Endothelial cell of umbilical vein (primary cell): Measurements from ENCODE around the gene TTC13. TPM values are rescaled to one million over a fixed set of nuclear protein-coding genes. Genes with fewer than 3 reads are reported as not detected.
"Not testable (repeated sequence)": the region's sequence is repeated elsewhere in the genome, so short reads cannot be mapped to it uniquely, and the experiment has no call there.

ENCODE experiments used
- BruUV-seq: library from RNA; stranded (reverse); fragments of 400-500 nt; replicated peaks from 2 replicates; lab custom pipeline; 2021; lab: Mats Ljungman, UMichigan
- CTCF ChIA-PET: fragments of 300-600, 350-600 bp; sonication (Branson Sonifier 250); formaldehyde crosslinking; loops from one replicate; lab custom pipeline; 2021; ENCODE audit warnings: antibody characterized with exemption, inconsistent platforms; lab: Charles Lee
- POLR2A ChIA-PET: fragments of 300-600, 350-600 bp; sonication (Branson Sonifier 250); formaldehyde crosslinking; loops from one replicate; lab custom pipeline; 2021; ENCODE audit warnings: antibody characterized with exemption, inconsistent platforms; lab: Charles Lee
- DNase-seq: peaks from one replicate; pipeline ENCODE4 v3.0.0-alpha.2; 2011; ENCODE audit warnings: low read depth, low spot score
- FAIRE-seq: peaks from 2 replicates; lab custom pipeline; 2011; peaks lifted over from hg19 to GRCh38; lab: Jason Lieb, UNC
- H2AFZ ChIP-seq: 2 replicates; pipeline ENCODE4 v1.6.0; 2012; ENCODE audit warnings: low read depth, low read length, control low read depth, inconsistent platforms
- H3K27ac ChIP-seq: 2 replicates; pipeline ENCODE4 v1.5.1; 2011; ENCODE audit warnings: low read depth, mild to moderate bottlenecking, control low read depth, low read length, moderate library complexity; ENCODE audit not compliant: insufficient read depth
- H3K27me3 ChIP-seq, 2 experiments: 2 replicates each; pipeline versions ENCODE4 v1.6.0 to v1.6.1; 2011; ENCODE audit warnings: low read length in 2 of 2, mixed read lengths in 1 of 2; ENCODE audit not compliant: control insufficient read depth in 2 of 2, insufficient read depth in 2 of 2
- H3K36me3 ChIP-seq, 2 experiments: 2 replicates in 1 of 2; 3 replicates in 1 of 2; pipeline ENCODE4 v1.5.1; 2011; ENCODE audit warnings: low read length in 2 of 2, mild to moderate bottlenecking in 1 of 2, moderate library complexity in 1 of 2; ENCODE audit not compliant: control insufficient read depth in 2 of 2, insufficient read depth in 2 of 2; ENCODE audit errors: extremely low read depth in 1 of 2
- H3K4me1 ChIP-seq: 3 replicates; pipeline ENCODE4 v1.5.1; 2011; ENCODE audit warnings: mild to moderate bottlenecking, low read length; ENCODE audit not compliant: control insufficient read depth, insufficient read depth; ENCODE audit errors: extremely low read depth
- H3K4me2 ChIP-seq: 2 replicates; pipeline ENCODE4 v1.6.1; 2011; ENCODE audit warnings: low read length, control low read depth, mixed read lengths; ENCODE audit not compliant: insufficient read depth
- H3K4me3 ChIP-seq, 3 experiments: fragments of 200-600 bp in 1 of 3; sonication (generic), shearing (Covaris generic) in 1 of 3; replicated peaks in 1 of 3; 2 replicates each; pipeline ENCODE4 v1.5.1; 2011 to 2016; ENCODE audit warnings: control low read depth in 3 of 3, low read length in 3 of 3, mild to moderate bottlenecking in 2 of 3, inconsistent platforms in 1 of 3, low read depth in 1 of 3, moderate library complexity in 1 of 3; ENCODE audit not compliant: insufficient read depth in 1 of 3
- H3K79me2 ChIP-seq: 2 replicates; pipeline ENCODE4 v1.6.0; 2012; ENCODE audit warnings: low read length, inconsistent platforms; ENCODE audit not compliant: control insufficient read depth, insufficient read depth
- H3K9ac ChIP-seq: replicated peaks from 2 replicates; pipeline ENCODE3; 2011; ENCODE audit warnings: low read length, control low read depth; ENCODE audit not compliant: insufficient read depth; ENCODE audit errors: extremely low read depth
- H3K9me1 ChIP-seq: replicated peaks from 3 replicates; pipeline ENCODE4 v1.6.0; 2011; ENCODE audit warnings: mild to moderate bottlenecking, low read length; ENCODE audit not compliant: control insufficient read depth, insufficient read depth; ENCODE audit errors: extremely low read depth
- H3K9me3 ChIP-seq: replicated peaks from 2 replicates; pipeline ENCODE4 v1.5.1; 2012; ENCODE audit warnings: low read length, inconsistent platforms; ENCODE audit not compliant: control insufficient read depth, insufficient read depth
- H4K20me1 ChIP-seq: replicated peaks from 2 replicates; pipeline ENCODE3; 2011; ENCODE audit warnings: mild to moderate bottlenecking, low read length; ENCODE audit not compliant: control insufficient read depth, insufficient read depth; ENCODE audit errors: extremely low read depth
- EZH2 ChIP-seq: IDR thresholded peaks from 2 replicates; pipeline ENCODE4 v1.6.1; 2012; ENCODE audit warnings: borderline replicate concordance, low read depth, mild to moderate bottlenecking, moderate library complexity, low read length, inconsistent platforms; ENCODE audit not compliant: severe bottlenecking
- FOS ChIP-seq: IDR thresholded peaks from 2 replicates; pipeline ENCODE4 v1.6.1; 2011; ENCODE audit warnings: mild to moderate bottlenecking, low read length, moderate library complexity, borderline replicate concordance; ENCODE audit not compliant: insufficient read depth
- GATA2 ChIP-seq: IDR thresholded peaks from 2 replicates; pipeline ENCODE4 v1.7.0; 2011; ENCODE audit warnings: low read depth, mild to moderate bottlenecking, moderate library complexity, mixed read lengths, low read length; ENCODE audit not compliant: insufficient read length, insufficient read depth
- JUN ChIP-seq: IDR thresholded peaks from 2 replicates; pipeline ENCODE4 v1.6.1; 2011; ENCODE audit warnings: borderline replicate concordance, low read depth; ENCODE audit not compliant: insufficient read length, insufficient read depth
- MAX ChIP-seq: IDR thresholded peaks from 2 replicates; pipeline ENCODE4 v1.6.1; 2011; ENCODE audit not compliant: insufficient read depth, insufficient read length
- MYC ChIP-seq: IDR thresholded peaks from one replicate; pipeline ENCODE4 v1.6.1; 2011; ENCODE audit warnings: mild to moderate bottlenecking, low read depth, low read length
- POLR2A ChIP-seq: IDR thresholded peaks from 2 replicates; pipeline ENCODE4 v1.6.1; 2012; ENCODE audit warnings: low read depth, mild to moderate bottlenecking, control low read depth, low read length
- POLR2AphosphoS5 ChIP-seq: IDR thresholded peaks from 2 replicates; pipeline ENCODE4 v1.6.1; 2012; ENCODE audit warnings: low read depth, mild to moderate bottlenecking, control low read depth, low read length, moderate library complexity; ENCODE audit not compliant: insufficient read depth
- dilution Hi-C: fragments of 300-500 bp; cut with MboI; formaldehyde crosslinking; loops from one replicate; pipeline ENCODE4 v1.15.0; 2019; ENCODE audit warnings: low sequenced_read_pairs; ENCODE audit not compliant: extremely low pct_ligation_motif_present
- intact Hi-C: fragments of 100-400 bp; cut with micrococcal nuclease; formaldehyde crosslinking; loops from one replicate; pipeline ENCODE4 v1.10.0; 2022
- polyA plus RNA-seq, 4 experiments: library from polyadenylated mRNA; depleted of rRNA in 3 of 4; stranded (reverse) in 3 of 4; unstranded in 1 of 4; fragments of >200 nt; gene quantifications; 2 replicates each; pipeline versions ENCODE4 v1.2.1 to v1.2.3, GENCODE V29; 2011 to 2012; ENCODE audit warnings: missing spikeins in 1 of 4
- total RNA-seq: library from RNA; stranded (reverse); gene quantifications from 2 replicates; pipeline ENCODE4 v1.2.3, GENCODE V29; 2021
- TF ChIP-seq, protein P1 (sequence below), 2 donors: IDR thresholded peaks; 1 replicate in 1 of 2; 2 replicates in 1 of 2; pipeline ENCODE4 v1.5.1; 2011; ENCODE audit warnings: low read length in 2 of 2, mild to moderate bottlenecking in 2 of 2, moderate library complexity in 2 of 2, control low read depth in 1 of 2, inconsistent platforms in 1 of 2, low read depth in 1 of 2; ENCODE audit not compliant: insufficient read depth in 1 of 2; ENCODE audit errors: extremely low read depth in 1 of 2

Gene TTC13
- total and polyA plus RNA-seq, 2 donors (not counting 3 experiments of a cell fraction or from before 2014, with no cell fraction given): 8.8 to 23.9 TPM

- no peak for FAIRE-seq
Measured at GRCh38 chr1:231023150-231023549, 44.5 kb upstream of the TTC13 start.

GRCh38 chr1:231022543-231022942 lies 43.9 kb upstream of the TTC13 start:
- H3K27ac ChIP-seq, H3K9me3 ChIP-seq, H4K20me1 ChIP-seq, H3K36me3 ChIP-seq, CTCF ChIA-PET, H3K4me1 ChIP-seq, FAIRE-seq, H3K9ac ChIP-seq, dilution Hi-C loops, BruUV-seq, intact Hi-C loops, H3K79me2 ChIP-seq, H3K9me1 ChIP-seq, H3K27me3 ChIP-seq, H3K4me3 ChIP-seq, H3K4me2 ChIP-seq, H2AFZ ChIP-seq, DNase-seq: not testable (repeated sequence)
- POLR2A ChIA-PET: interaction anchor here (1.0 kb wide), 1 partner anchor 18 kb away, joined by 3 read pairs; the partner anchor contains the start of gene FAM89A

More at GRCh38 chr1:231023150-231023549, 44.5 kb upstream of the TTC13 start:
- H3K4me1 ChIP-seq: peaks cover 12% of the 10 kb centered on the region
- no peak overlapping the region for H3K27ac ChIP-seq
- H3K36me3 ChIP-seq: peaks cover 0 to 4% of the 10 kb centered on the region in 2 experiments
- H3K4me2 ChIP-seq: no peak overlapping the region
- no peaks in the 10 kb centered on the region for H3K79me2 ChIP-seq
- H3K9me1 ChIP-seq: no peaks in the 10 kb centered on the region
- POLR2A ChIA-PET: no interaction called here
- no peak overlapping the region for H3K4me3 ChIP-seq
- dilution Hi-C loops: no loop called here
- intact Hi-C loops: no loop called here
- DNase-seq: no peak
- H4K20me1 ChIP-seq: no peaks in the 10 kb centered on the region
- no peak overlapping the region for H3K9ac ChIP-seq
- no TSS peak for BruUV-seq
- H3K27me3 ChIP-seq: no peaks in the 10 kb centered on the region
- TF ChIP-seq MYC: no peak
- TF ChIP-seq EZH2: no peak
- no peak for TF ChIP-seq FOS
- TF ChIP-seq POLR2AphosphoS5: no peak
- no peak for TF ChIP-seq POLR2A
- no peak for TF ChIP-seq MAX
- no peak for TF ChIP-seq JUN
- TF ChIP-seq GATA2: no peak
- TF ChIP-seq, protein P1, sequence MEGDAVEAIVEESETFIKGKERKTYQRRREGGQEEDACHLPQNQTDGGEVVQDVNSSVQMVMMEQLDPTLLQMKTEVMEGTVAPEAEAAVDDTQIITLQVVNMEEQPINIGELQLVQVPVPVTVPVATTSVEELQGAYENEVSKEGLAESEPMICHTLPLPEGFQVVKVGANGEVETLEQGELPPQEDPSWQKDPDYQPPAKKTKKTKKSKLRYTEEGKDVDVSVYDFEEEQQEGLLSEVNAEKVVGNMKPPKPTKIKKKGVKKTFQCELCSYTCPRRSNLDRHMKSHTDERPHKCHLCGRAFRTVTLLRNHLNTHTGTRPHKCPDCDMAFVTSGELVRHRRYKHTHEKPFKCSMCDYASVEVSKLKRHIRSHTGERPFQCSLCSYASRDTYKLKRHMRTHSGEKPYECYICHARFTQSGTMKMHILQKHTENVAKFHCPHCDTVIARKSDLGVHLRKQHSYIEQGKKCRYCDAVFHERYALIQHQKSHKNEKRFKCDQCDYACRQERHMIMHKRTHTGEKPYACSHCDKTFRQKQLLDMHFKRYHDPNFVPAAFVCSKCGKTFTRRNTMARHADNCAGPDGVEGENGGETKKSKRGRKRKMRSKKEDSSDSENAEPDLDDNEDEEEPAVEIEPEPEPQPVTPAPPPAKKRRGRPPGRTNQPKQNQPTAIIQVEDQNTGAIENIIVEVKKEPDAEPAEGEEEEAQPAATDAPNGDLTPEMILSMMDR (IDR thresholded peaks at IDR 0.05; ENCODE audit: extremely low read depth in 1 of 2, insufficient read depth in 1 of 2, low read depth in 1 of 2, low read length in 2 of 2): no peak
- H2AFZ ChIP-seq: no peak overlapping the region
- CTCF ChIA-PET: no interaction called here
- H3K9me3 ChIP-seq: no peaks in the 10 kb centered on the region
